HepG2 (cell line): Measurements from ENCODE around the gene YY1. TPM values are rescaled to one million over a fixed set of nuclear protein-coding genes. Genes with fewer than 3 reads are reported as not detected.

Experiments used
- HCFC1 ChIP-seq: fragments of 150-350 bp; IDR thresholded peaks from 2 replicates; pipeline ENCODE4 v1.6.1; 2014; ENCODE audit warnings: low read depth, low read length
- LCORL ChIP-seq, 2 experiments: fragments of 450-650 bp in 1 of 2; sonication (generic) in 1 of 2; formaldehyde crosslinking in 1 of 2; IDR thresholded peaks; 2 replicates each; pipeline versions ENCODE4 v1.5.0 to v1.6.1; 2017 to 2020; ENCODE audit warnings: antibody characterized with exemption in 1 of 2, missing genetic modification reagents in 1 of 2
- RELA ChIP-seq: sonication (generic); formaldehyde crosslinking; IDR thresholded peaks from 2 replicates; pipeline ENCODE4 v1.4.0; 2020; ENCODE audit warnings: missing genetic modification reagents
- RFX3 ChIP-seq: IDR thresholded peaks from 2 replicates; pipeline ENCODE4 v1.6.1; 2016; ENCODE audit warnings: missing biosample characterization, missing genetic modification reagents
- SRSF4 ChIP-seq: fragments of 200-400 bp; formaldehyde crosslinking; IDR thresholded peaks from one replicate; pipeline ENCODE4 v1.6.1; 2018; ENCODE audit warnings: mild to moderate bottlenecking, low read depth, low read length, moderate library complexity; ENCODE audit not compliant: poor library complexity, severe bottlenecking
- TMF1 ChIP-seq: sonication (generic); formaldehyde crosslinking; IDR thresholded peaks from 2 replicates; pipeline ENCODE4 v1.8.1; 2022; ENCODE audit warnings: low read depth, missing genetic modification reagents
- ZNF17 ChIP-seq: sonication (generic); formaldehyde crosslinking; IDR thresholded peaks from 2 replicates; pipeline ENCODE4 v1.5.0; 2020; ENCODE audit warnings: mild to moderate bottlenecking, missing genetic modification reagents
- ZNF180 ChIP-seq: sonication (generic); formaldehyde crosslinking; IDR thresholded peaks from 2 replicates; pipeline ENCODE4 v1.4.0; 2020; ENCODE audit warnings: low read depth, missing genetic modification reagents, borderline replicate concordance
- ZNF570 ChIP-seq: sonication (generic); formaldehyde crosslinking; IDR thresholded peaks from 2 replicates; pipeline ENCODE4 v1.4.0; 2020; ENCODE audit warnings: mild to moderate bottlenecking, missing genetic modification reagents, borderline replicate concordance
- ZNF7 ChIP-seq: IDR thresholded peaks from 2 replicates; pipeline ENCODE4 v1.6.1; 2016; ENCODE audit warnings: missing biosample characterization, missing genetic modification reagents
- ZNF703 ChIP-seq: sonication (generic); formaldehyde crosslinking; IDR thresholded peaks from 2 replicates; pipeline ENCODE4 v1.5.1; 2020; ENCODE audit warnings: missing genetic modification reagents, mild to moderate bottlenecking, moderate library complexity, borderline replicate concordance
- polyA plus RNA-seq, 8 experiments: library from polyadenylated mRNA; depleted of rRNA in 3 of 8; stranded (reverse) in 7 of 8; unstranded in 1 of 8; fragments of >200 nt; fragmentation: Illumina TruSeq in 4 of 8; extraction: Trizol in 4 of 8; gene quantifications; 2 replicates each; pipeline versions ENCODE4 v1.2.1 to v1.2.3, GENCODE V29; 2011 to 2016; ENCODE audit warnings: low read depth in 4 of 8, missing spikeins in 1 of 8, mixed read lengths in 1 of 8; ENCODE audit not compliant: insufficient read depth in 1 of 8
- total RNA-seq, 5 experiments: library from RNA; depleted of rRNA; stranded (reverse); fragments of >200 nt; fragmentation: Illumina TruSeq; extraction: Trizol; gene quantifications; 2 replicates each; pipeline ENCODE4 v1.2.3, GENCODE V29; 2016; ENCODE audit warnings: low read depth in 1 of 5
- TF ChIP-seq, protein P1 (sequence below): sonication (generic); formaldehyde crosslinking; IDR thresholded peaks from 2 replicates; pipeline ENCODE4 v1.5.0; 2020; ENCODE audit warnings: mild to moderate bottlenecking, missing genetic modification reagents, moderate library complexity
- TF ChIP-seq, protein P2 (sequence below): sonication (generic); formaldehyde crosslinking; IDR thresholded peaks from 2 replicates; pipeline ENCODE4 v1.4.0; 2020; ENCODE audit warnings: mild to moderate bottlenecking, missing genetic modification reagents
- TF ChIP-seq, protein P3 (sequence below): sonication (generic); formaldehyde crosslinking; IDR thresholded peaks from 2 replicates; pipeline ENCODE4 v1.4.0; 2020; ENCODE audit warnings: missing genetic modification reagents
- TF ChIP-seq, protein P4 (sequence below), 2 experiments: fragments of 450-650 bp in 1 of 2; sonication (generic) in 1 of 2; formaldehyde crosslinking; IDR thresholded peaks; 2 replicates each; pipeline versions ENCODE4 v1.5.0 to v1.8.0; 2020 to 2022; ENCODE audit warnings: mild to moderate bottlenecking in 1 of 2, missing genetic modification reagents in 1 of 2

The YY1 gene
- total and polyA plus RNA-seq, 2 of the 13 experiments (the other 11 are each of a cell fraction or from before 2014, with no cell fraction given) = 29.4 to 68.1 TPM

DNA sequence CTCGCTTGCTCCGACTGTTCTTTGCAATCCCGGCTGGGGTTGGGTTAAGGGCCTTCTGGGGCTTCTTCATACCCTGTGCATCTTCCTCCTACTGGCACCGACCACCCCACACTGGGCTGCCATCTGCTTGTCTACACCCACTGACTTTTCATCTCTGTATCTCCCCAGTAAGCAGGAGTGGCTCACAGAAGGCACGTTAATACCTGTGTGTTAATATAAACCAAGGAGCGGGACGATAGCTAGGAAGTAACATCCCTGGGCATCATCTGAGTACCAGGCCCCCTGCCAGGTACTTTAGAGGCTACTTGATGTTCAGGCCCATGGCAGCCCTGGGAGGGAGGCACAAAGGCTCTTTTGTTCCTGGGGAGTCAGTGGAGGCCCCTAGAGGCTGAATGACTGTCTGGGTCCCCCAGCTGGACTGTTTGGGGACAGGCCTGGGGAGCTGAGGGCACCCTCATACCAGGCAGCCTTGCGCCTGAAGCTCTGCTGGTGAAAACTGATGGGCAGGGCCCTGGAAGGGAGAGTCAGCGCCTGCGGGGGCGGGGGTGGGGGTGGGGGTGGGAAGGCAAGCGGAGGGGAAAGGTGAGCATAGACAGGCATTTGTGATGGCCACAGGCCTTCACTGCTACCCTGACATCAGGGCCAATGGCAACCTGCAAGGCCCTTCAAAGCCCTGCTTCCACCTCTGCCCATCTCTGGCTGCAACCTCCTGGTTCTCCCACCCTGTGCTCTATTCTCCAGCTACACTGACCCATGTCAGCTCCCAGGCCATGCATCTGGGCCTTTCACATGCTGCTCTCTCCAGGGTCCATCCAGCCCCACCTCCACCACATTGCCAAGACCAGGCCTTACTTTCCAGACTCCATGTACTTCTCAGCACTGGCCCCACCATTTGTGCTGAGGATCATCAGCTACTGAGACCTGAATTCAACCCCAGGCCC, 45.3 kb upstream of the YY1 start (continued):
- TF ChIP-seq, protein P1, sequence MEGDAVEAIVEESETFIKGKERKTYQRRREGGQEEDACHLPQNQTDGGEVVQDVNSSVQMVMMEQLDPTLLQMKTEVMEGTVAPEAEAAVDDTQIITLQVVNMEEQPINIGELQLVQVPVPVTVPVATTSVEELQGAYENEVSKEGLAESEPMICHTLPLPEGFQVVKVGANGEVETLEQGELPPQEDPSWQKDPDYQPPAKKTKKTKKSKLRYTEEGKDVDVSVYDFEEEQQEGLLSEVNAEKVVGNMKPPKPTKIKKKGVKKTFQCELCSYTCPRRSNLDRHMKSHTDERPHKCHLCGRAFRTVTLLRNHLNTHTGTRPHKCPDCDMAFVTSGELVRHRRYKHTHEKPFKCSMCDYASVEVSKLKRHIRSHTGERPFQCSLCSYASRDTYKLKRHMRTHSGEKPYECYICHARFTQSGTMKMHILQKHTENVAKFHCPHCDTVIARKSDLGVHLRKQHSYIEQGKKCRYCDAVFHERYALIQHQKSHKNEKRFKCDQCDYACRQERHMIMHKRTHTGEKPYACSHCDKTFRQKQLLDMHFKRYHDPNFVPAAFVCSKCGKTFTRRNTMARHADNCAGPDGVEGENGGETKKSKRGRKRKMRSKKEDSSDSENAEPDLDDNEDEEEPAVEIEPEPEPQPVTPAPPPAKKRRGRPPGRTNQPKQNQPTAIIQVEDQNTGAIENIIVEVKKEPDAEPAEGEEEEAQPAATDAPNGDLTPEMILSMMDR (CRISPR knock-in tag) = peak; percentile 30; the same call in 1 of the 2 replicates
- TF ChIP-seq ZNF17 (no peak), RFX3 (CRISPR knock-in tag) (no peak), ZNF703 (CRISPR knock-in tag) (no peak), LCORL (IDR thresholded peaks at IDR 0.05) (no peak), LCORL (CRISPR knock-in tag; IDR thresholded peaks at IDR 0.05) (no peak), TMF1 (CRISPR knock-in tag) (no peak), RELA (CRISPR knock-in tag) (no peak), HCFC1 (no peak), ZNF180 (CRISPR knock-in tag) (no peak), ZNF7 (no peak), ZNF570 (CRISPR knock-in tag) (no peak), SRSF4 (no peak)
- TF ChIP-seq, protein P2, sequence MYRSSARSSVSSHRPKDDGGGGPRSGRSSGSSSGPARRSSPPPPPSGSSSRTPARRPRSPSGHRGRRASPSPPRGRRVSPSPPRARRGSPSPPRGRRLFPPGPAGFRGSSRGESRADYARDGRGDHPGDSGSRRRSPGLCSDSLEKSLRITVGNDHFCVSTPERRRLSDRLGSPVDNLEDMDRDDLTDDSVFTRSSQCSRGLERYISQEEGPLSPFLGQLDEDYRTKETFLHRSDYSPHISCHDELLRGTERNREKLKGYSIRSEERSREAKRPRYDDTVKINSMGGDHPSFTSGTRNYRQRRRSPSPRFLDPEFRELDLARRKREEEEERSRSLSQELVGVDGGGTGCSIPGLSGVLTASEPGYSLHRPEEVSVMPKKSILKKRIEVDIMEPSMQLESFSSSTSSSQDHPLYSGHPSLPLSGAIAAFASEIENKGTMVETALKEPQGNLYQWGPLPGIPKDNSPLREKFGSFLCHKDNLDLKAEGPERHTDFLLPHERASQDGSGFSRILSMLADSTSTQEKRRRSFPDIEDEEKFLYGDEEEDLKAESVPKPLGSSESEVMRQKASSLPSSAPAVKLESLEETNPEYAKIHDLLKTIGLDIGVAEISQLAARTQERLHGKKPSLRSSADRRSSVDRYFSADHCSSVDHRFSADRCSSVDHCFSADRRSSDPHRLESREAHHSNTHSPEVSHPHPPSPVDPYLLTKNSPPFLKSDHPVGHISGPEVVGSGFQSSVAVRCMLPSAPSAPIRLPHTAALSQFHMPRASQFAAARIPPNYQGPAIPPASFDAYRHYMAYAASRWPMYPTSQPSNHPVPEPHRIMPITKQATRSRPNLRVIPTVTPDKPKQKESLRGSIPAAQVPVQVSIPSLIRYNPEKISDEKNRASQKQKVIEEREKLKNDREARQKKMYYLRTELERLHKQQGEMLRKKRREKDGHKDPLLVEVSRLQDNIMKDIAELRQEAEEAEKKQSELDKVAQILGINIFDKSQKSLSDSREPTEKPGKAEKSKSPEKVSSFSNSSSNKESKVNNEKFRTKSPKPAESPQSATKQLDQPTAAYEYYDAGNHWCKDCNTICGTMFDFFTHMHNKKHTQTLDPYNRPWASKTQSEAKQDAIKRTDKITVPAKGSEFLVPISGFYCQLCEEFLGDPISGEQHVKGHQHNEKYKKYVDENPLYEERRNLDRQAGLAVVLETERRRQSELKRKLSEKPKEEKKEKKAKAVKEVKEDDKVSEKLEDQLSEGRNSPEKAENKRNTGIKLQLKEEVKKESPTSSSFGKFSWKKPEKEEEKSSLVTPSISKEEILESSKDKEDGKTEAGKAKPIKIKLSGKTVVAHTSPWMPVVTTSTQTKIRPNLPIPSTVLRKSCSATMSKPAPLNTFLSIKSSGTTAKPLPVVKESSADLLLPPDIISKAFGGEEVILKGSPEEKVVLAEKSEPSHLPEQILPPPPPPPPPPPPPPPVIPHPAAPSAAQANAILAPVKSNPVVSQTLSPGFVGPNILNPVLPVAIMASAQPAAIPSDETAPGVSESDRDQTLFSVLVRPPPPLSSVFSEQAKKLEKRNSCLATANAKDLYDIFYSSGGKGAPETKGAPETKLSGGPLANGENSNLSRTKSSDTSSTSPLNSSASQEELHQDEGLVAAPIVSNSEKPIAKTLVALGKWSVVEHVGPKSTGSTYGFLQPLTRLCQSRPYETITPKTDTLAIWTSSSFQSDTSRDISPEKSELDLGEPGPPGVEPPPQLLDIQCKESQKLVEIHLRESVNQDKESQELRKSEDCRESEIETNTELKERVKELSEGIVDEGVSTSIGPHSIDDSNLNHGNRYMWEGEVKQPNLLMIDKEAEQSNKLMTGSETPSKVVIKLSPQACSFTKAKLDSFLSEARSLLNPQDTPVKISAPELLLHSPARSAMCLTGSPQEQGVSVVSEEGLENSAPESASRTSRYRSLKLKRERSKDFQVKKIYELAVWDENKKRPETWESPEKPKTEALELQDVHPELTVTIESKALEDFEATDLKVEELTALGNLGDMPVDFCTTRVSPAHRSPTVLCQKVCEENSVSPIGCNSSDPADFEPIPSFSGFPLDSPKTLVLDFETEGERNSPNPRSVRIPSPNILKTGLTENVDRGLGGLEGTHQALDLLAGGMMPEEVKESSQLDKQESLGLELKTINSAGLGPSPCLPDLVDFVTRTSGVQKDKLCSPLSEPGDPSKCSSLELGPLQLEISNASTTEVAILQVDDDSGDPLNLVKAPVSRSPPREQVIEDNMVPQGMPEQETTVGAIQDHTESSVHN (CRISPR knock-in tag) = no peak
- TF ChIP-seq, protein P3, sequence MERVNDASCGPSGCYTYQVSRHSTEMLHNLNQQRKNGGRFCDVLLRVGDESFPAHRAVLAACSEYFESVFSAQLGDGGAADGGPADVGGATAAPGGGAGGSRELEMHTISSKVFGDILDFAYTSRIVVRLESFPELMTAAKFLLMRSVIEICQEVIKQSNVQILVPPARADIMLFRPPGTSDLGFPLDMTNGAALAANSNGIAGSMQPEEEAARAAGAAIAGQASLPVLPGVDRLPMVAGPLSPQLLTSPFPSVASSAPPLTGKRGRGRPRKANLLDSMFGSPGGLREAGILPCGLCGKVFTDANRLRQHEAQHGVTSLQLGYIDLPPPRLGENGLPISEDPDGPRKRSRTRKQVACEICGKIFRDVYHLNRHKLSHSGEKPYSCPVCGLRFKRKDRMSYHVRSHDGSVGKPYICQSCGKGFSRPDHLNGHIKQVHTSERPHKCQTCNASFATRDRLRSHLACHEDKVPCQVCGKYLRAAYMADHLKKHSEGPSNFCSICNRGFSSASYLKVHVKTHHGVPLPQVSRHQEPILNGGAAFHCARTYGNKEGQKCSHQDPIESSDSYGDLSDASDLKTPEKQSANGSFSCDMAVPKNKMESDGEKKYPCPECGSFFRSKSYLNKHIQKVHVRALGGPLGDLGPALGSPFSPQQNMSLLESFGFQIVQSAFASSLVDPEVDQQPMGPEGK (CRISPR knock-in tag) = peak; percentile 63
- TF ChIP-seq, protein P4, sequence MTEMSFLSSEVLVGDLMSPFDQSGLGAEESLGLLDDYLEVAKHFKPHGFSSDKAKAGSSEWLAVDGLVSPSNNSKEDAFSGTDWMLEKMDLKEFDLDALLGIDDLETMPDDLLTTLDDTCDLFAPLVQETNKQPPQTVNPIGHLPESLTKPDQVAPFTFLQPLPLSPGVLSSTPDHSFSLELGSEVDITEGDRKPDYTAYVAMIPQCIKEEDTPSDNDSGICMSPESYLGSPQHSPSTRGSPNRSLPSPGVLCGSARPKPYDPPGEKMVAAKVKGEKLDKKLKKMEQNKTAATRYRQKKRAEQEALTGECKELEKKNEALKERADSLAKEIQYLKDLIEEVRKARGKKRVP (CRISPR knock-in tag; IDR thresholded peaks at IDR 0.05) = no peak
